GM19467 (cell line): ENCODE measurements around the gene FJX1.
"Not testable (repeated sequence)": the region's sequence is repeated elsewhere in the genome, so short reads cannot be mapped to it uniquely, and the experiment has no call there.

Source experiments
- ATAC-seq: cut with Tn5 transposase; IDR thresholded peaks from one replicate; pipeline ENCODE4 v1.9.1; 2021; ENCODE audit warnings: mild to moderate bottlenecking, moderate library complexity; ENCODE audit not compliant: unreplicated experiment

FJX1 gene

DNA sequence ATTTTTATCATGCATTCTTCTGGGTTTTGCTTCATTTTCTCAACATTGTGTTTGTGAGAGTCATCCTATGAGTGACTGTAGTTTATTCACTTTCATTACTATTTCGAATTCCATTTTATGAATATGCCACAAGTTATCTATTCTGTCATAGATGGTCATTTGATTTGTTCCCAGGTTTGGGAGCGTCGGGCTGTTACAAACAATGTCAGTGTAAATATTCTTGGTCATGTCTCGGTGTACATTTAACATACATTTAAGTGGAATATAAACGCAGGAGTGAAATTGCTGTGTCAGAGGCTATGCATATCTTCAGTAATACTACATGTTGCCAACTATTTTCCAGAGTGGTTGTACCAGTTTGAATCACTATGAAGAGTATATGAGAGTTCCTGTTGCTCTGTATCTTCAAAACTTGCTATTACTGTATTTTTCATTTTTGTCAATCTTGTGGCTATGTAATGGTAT, 46.7 kb downstream of the FJX1 start:
- no peak for ATAC-seq

DNA sequence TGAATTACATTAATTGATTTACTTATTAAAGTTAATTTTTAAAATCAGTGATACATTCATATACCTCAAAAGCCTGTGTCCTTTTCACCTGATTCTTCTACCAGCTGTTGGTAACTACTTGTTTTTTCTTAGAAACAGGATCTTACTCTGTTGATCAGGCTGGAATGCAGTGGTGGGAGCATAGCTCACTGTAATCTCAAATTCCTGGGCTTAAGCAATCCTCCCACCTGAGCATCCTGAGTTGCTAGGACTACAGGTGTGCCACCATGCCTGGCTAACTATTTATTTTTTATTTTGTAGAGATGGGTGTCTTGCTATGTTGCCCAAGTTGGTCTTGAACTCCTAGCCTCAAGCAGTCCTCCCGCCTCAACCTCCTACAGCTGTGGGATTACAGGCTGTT, 49.0 kb downstream of the FJX1 start:
- ATAC-seq = no peak

DNA sequence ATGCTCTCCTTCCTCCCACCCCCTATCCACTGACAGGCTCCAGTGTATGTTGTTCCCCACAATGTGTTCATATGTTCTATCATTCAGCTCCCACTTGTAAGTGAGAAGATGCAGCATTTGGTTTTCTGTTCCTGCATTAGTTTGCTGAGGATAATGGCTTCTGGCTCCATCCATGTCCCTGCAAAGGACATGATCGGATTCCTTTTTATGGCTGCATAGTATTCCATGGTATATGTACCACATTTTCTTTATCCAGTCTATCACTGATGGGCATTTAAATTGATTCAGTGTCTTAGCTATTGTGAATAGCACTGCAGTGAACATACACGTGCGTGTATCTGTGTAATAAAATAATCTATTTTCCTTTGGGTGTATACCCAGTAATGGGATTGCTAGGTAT, 50.1 kb downstream of the FJX1 start:
- not testable (repeated sequence) for ATAC-seq
